Lung (tissue), 12 donors: Measurements from ENCODE around the gene KIR2DL3. TPM values are rescaled to one million over a fixed set of nuclear protein-coding genes. Genes with fewer than 3 reads are reported as not detected.

Experiments
- ATAC-seq: fragments of 200-7000 bp; cut with Tn5 transposase; one replicate; pipeline ENCODE4 v1.9.1; 2020; ENCODE audit warnings: moderate number of reproducible peaks; ENCODE audit not compliant: insufficient read depth, low FRiP score
- DNase-seq, 3 donors: peaks; one replicate each; pipeline ENCODE4 v3.0.0-alpha.2; 2013 to 2017
- H3K27ac ChIP-seq, 2 donors: one replicate each; pipeline ENCODE4 v1.5.1; 2013; ENCODE audit warnings: mild to moderate bottlenecking in 2 of 2, moderate library complexity in 2 of 2, control low read depth in 1 of 2, inconsistent platforms in 1 of 2, low read depth in 1 of 2, low read length in 1 of 2
- H3K27me3 ChIP-seq, 3 donors: one replicate each; pipeline ENCODE4 v1.5.1; 2013; ENCODE audit warnings: low read length in 2 of 3; ENCODE audit not compliant: control insufficient read depth in 3 of 3, insufficient read depth in 3 of 3
- H3K36me3 ChIP-seq, 4 donors: one replicate each; pipeline ENCODE4 v1.5.1; 2013; ENCODE audit warnings: low read length in 4 of 4, mild to moderate bottlenecking in 1 of 4, moderate library complexity in 1 of 4; ENCODE audit not compliant: control insufficient read depth in 4 of 4, insufficient read depth in 4 of 4
- H3K4me1 ChIP-seq, 5 donors: one replicate each; pipeline ENCODE4 v1.5.1; 2013; ENCODE audit warnings: low read length in 5 of 5, mild to moderate bottlenecking in 2 of 5, moderate library complexity in 1 of 5; ENCODE audit not compliant: control insufficient read depth in 5 of 5, insufficient read depth in 5 of 5
- H3K4me3 ChIP-seq: one replicate; pipeline ENCODE4 v1.5.1; 2013; ENCODE audit warnings: mild to moderate bottlenecking, control low read depth, moderate library complexity
- H3K9ac ChIP-seq, 2 donors: one replicate each; pipeline ENCODE4 v1.5.1; 2013; ENCODE audit warnings: low read length in 2 of 2, control low read depth in 1 of 2; ENCODE audit not compliant: insufficient read depth in 1 of 2
- H3K9me3 ChIP-seq, 4 donors: one replicate each; pipeline ENCODE4 v1.5.1; 2013; ENCODE audit warnings: low read length in 3 of 4, mild to moderate bottlenecking in 1 of 4, moderate library complexity in 1 of 4; ENCODE audit not compliant: control insufficient read depth in 4 of 4, insufficient read depth in 3 of 4
- WGBS, 2 donors: extraction: QIAGEN DNeasy Blood & Tissue Kit; methylation state at CpG; one replicate each; pipeline ENCODE4 v1.1.7; 2013; 5-methylcytosine and 5-hydroxymethylcytosine counted together
- polyA plus RNA-seq, 2 donors: library from polyadenylated mRNA; stranded (reverse); fragments of 200-250 nt; gene quantifications; one replicate each; pipeline ENCODE4 v1.2.1, GENCODE V29; 2013
- total RNA-seq, 2 donors: library from RNA; depleted of rRNA in 1 of 2; stranded (reverse); fragments of >200 nt in 1 of 2; gene quantifications; one replicate each; pipeline ENCODE4 v1.2.1, GENCODE V29; 2014 to 2021
- TF ChIP-seq, protein P1 (sequence below): IDR thresholded peaks from 2 replicates; pipeline ENCODE4 v1.5.1; 2012; ENCODE audit warnings: mild to moderate bottlenecking; ENCODE audit errors: control extremely low read depth, extremely low read depth
- donor health status: control.
- donor health status: control.
- donor health status: Bipolar disorder and iron deficiency.
- donor health status: healthy.
- donor health status: DM: yes; HTN: yes; CAD: no.

KIR2DL3 gene
- total and polyA plus RNA-seq, 4 donors: 0.11 to 0.15 (median 0.14) TPM; not detected in 1

DNA sequence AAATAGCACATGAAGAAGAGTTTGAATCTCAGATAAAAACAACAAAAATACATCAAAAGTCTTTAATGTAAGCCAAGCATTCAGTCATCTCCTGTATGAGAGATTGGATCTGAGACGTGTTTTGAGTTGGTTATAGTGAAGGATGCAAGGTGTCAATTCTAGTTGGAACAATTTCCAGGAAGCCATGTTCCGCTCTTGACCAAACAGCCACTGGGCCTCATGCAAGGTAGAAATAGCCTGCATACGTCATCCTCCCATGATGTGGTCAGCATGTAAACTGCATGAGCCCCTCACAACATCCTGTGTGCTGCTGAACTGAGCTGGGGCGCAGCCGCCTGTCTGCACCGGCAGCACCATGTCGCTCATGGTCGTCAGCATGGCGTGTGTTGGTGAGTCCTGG, 14.2 kb upstream of the KIR2DL3 start, which contains the start of gene KIR3DL3:
Gene KIR3DL3 (plus strand): TSS at position 301 of the 400 bp plus-strand sequence. CDS start 55 bp downstream, at position 356.
- WGBS, 2 donors: 83 to 91% methylated on average over 9 of the region's 9 CpGs
- ATAC-seq: no peak

DNA sequence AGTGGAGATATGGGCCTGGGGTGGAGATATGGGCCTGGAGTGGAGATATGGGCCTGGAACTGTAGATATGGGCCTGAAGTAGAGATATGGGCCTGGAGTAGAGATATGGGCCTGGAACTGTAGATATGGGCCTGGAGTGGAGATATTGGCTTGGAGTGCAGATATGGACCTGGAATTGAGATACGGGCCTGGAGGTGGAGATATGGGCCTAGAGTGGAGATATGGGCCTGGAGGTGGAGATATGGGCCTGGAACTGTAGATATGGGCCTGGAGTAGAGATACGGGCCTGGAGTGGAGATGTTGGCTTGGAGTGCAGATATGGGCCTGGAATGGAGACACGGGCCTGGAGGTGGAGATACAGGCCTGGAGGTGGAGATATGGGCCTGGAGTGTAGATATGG, 13.7 kb upstream of the KIR2DL3 start:
- H3K4me3 ChIP-seq: no peak overlapping the region
- WGBS, 2 donors: 57 to 73% methylated on average over 3 of the region's 3 CpGs
- no peaks in the 10 kb centered on the region for H3K4me1 ChIP-seq
- H3K27me3 ChIP-seq: no peaks in the 10 kb centered on the region
- no peak overlapping the region for H3K9ac ChIP-seq
- peaks cover 0 to 31% (median 12%) of the 10 kb centered on the region in 4 donors for H3K9me3 ChIP-seq
- TF ChIP-seq, protein P1, sequence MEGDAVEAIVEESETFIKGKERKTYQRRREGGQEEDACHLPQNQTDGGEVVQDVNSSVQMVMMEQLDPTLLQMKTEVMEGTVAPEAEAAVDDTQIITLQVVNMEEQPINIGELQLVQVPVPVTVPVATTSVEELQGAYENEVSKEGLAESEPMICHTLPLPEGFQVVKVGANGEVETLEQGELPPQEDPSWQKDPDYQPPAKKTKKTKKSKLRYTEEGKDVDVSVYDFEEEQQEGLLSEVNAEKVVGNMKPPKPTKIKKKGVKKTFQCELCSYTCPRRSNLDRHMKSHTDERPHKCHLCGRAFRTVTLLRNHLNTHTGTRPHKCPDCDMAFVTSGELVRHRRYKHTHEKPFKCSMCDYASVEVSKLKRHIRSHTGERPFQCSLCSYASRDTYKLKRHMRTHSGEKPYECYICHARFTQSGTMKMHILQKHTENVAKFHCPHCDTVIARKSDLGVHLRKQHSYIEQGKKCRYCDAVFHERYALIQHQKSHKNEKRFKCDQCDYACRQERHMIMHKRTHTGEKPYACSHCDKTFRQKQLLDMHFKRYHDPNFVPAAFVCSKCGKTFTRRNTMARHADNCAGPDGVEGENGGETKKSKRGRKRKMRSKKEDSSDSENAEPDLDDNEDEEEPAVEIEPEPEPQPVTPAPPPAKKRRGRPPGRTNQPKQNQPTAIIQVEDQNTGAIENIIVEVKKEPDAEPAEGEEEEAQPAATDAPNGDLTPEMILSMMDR: no peak
- no peaks in the 10 kb centered on the region for H3K36me3 ChIP-seq
- ATAC-seq (no peak), DNase-seq (no peak)
- H3K27ac ChIP-seq: no peak overlapping the region

More for the DNA sequence above, 14.2 kb upstream of the KIR2DL3 start, which contains the start of gene KIR3DL3:
- no peak within 1 kb of the TSS for H3K27ac ChIP-seq
- H3K4me3 ChIP-seq: no peak within 1 kb of the TSS
- H3K4me1 ChIP-seq: no peaks in the 10 kb centered on the region
- no peak within 1 kb of the TSS for H3K9ac ChIP-seq
- H3K36me3 ChIP-seq: no peaks in the 10 kb centered on the region
- no peak for DNase-seq
- H3K9me3 ChIP-seq: peaks cover 0 to 31% (median 12%) of the 10 kb centered on the region in 4 donors
- TF ChIP-seq, protein P1: no peak
- H3K27me3 ChIP-seq: no peaks in the 10 kb centered on the region

DNA sequence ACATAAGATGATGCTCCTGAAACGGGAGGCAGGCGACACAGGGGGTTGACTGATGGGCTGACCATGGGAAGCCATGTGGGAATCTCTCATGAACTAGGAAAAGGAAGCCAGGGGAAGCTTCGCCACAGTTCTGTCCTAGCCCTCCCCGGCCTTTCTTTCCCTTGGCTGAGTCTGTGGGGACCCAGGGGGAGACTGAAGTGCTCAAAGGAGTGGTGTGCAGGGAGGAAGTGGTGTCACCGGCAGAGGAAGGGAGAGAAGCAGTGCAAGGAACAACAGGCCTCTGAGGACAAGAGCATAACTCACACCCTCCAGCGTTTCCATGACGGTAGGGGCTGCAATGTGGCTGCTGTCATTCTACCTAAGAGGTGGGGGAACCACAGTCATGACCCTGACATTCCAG, 13.0 kb upstream of the KIR2DL3 start:
- Histone ChIP-seq H3K27me3 (no peaks in the 10 kb centered on the region), H3K36me3 (no peaks in the 10 kb centered on the region), H3K27ac (no peak overlapping the region), H3K9ac (no peak overlapping the region), H3K9me3 (peaks cover 0 to 31% (median 11%) of the 10 kb centered on the region in 4 donors), H3K4me1 (no peaks in the 10 kb centered on the region), H3K4me3 (no peak overlapping the region)
- TF ChIP-seq, protein P1: no peak
- no peak for ATAC-seq
- no peak for DNase-seq
- WGBS, 2 donors: 81 to 83% methylated on average over 7 of the region's 7 CpGs

GRCh38 chr19:54727562-54727961, 10.8 kb upstream of the KIR2DL3 start:
- Histone ChIP-seq H3K9ac (no peak overlapping the region), H3K4me3 (no peak overlapping the region), H3K9me3 (peaks cover 0 to 17% (median 4%) of the 10 kb centered on the region in 4 donors), H3K4me1 (no peaks in the 10 kb centered on the region), H3K27ac (no peak overlapping the region), H3K27me3 (no peaks in the 10 kb centered on the region), H3K36me3 (no peaks in the 10 kb centered on the region)
- TF ChIP-seq, protein P1: no peak
- ATAC-seq: no peak
- DNase-seq: no peak
- WGBS, 2 donors: 76 to 83% methylated on average over 10 of the region's 10 CpGs
